ENCODE measurements around the gene NRF1.
"Not testable (repeated sequence)": the region's sequence is repeated elsewhere in the genome, so short reads cannot be mapped to it uniquely, and the experiment has no call there.

The NRF1 gene

GRCh38 chr7:129649128-129649690 lies 37.7 kb downstream of the NRF1 start:
- DNase-seq (ENCODE audit: low read depth, low spot score): no peak

GRCh38 chr7:129650056-129650758 lies 38.7 kb downstream of the NRF1 start:
- DNase-seq (ENCODE audit: low read depth, low spot score): no peak

- DNase-seq (ENCODE audit: low read depth, low spot score): no peak
Measured at GRCh38 chr7:129652914-129653313, 41.4 kb downstream of the NRF1 start.

GRCh38 chr7:129655811-129656210 lies 44.3 kb downstream of the NRF1 start:
- no peak for DNase-seq (ENCODE audit: low read depth, low spot score)

- DNase-seq (ENCODE audit: low read depth, low spot score): no peak
Measured at GRCh38 chr7:129657363-129657762, 45.8 kb downstream of the NRF1 start.

- DNase-seq (ENCODE audit: low read depth, low spot score): not testable (repeated sequence)
Measured at GRCh38 chr7:129659907-129660306, 48.4 kb downstream of the NRF1 start.

- no peak for DNase-seq (ENCODE audit: low read depth, low spot score)
Measured at GRCh38 chr7:129661645-129662182, 50.2 kb downstream of the NRF1 start.

GRCh38 chr7:129663240-129663639 lies 51.7 kb downstream of the NRF1 start:
- DNase-seq (ENCODE audit: low read depth, low spot score): not testable (repeated sequence)

- DNase-seq (ENCODE audit: low read depth, low spot score): peak; percentile 44
Measured at GRCh38 chr7:129664029-129665012, 52.8 kb downstream of the NRF1 start.

- peak; percentile 88 for DNase-seq (ENCODE audit: low read depth, low spot score)
Measured at GRCh38 chr7:129665013-129665401, 53.5 kb downstream of the NRF1 start.

GRCh38 chr7:129667116-129667515 lies 55.6 kb downstream of the NRF1 start:
- no peak for DNase-seq (ENCODE audit: low read depth, low spot score)

GRCh38 chr7:129667551-129667950 lies 56.0 kb downstream of the NRF1 start:
- DNase-seq (ENCODE audit: low read depth, low spot score): no peak

- DNase-seq (ENCODE audit: low read depth, low spot score): no peak
Measured at GRCh38 chr7:129669901-129670300, 58.4 kb downstream of the NRF1 start.

GRCh38 chr7:129670656-129671055 lies 59.1 kb downstream of the NRF1 start:
- no peak for DNase-seq (ENCODE audit: low read depth, low spot score)

GRCh38 chr7:129671266-129671665 lies 59.7 kb downstream of the NRF1 start:
- DNase-seq (ENCODE audit: low read depth, low spot score): no peak

GRCh38 chr7:129674475-129674874 lies 63.0 kb downstream of the NRF1 start:
- not testable (repeated sequence) for DNase-seq (ENCODE audit: low read depth, low spot score)

- no peak for DNase-seq (ENCODE audit: low read depth, low spot score)
Measured at GRCh38 chr7:129675521-129675920, 64.0 kb downstream of the NRF1 start.

- no peak for DNase-seq (ENCODE audit: low read depth, low spot score)
Measured at GRCh38 chr7:129676017-129676897, 64.7 kb downstream of the NRF1 start.

- no peak for DNase-seq (ENCODE audit: low read depth, low spot score)
Measured at GRCh38 chr7:129677796-129678195, 66.3 kb downstream of the NRF1 start.

- no peak for DNase-seq (ENCODE audit: low read depth, low spot score)
Measured at GRCh38 chr7:129678606-129679005, 67.1 kb downstream of the NRF1 start.

- DNase-seq (ENCODE audit: low read depth, low spot score): no peak
Measured at GRCh38 chr7:129680400-129680799, 68.9 kb downstream of the NRF1 start.
